ENCODE results near the gene DLGAP1.
"Not testable (repeated sequence)": the region's sequence is repeated elsewhere in the genome, so short reads cannot be mapped to it uniquely, and the experiment has no call there.

Gene DLGAP1

GRCh38 chr18:3720159-3720558 lies 734.9 kb downstream of the DLGAP1 start:
- DNase-seq (ENCODE audit: low spot score), result no peak

DNA sequence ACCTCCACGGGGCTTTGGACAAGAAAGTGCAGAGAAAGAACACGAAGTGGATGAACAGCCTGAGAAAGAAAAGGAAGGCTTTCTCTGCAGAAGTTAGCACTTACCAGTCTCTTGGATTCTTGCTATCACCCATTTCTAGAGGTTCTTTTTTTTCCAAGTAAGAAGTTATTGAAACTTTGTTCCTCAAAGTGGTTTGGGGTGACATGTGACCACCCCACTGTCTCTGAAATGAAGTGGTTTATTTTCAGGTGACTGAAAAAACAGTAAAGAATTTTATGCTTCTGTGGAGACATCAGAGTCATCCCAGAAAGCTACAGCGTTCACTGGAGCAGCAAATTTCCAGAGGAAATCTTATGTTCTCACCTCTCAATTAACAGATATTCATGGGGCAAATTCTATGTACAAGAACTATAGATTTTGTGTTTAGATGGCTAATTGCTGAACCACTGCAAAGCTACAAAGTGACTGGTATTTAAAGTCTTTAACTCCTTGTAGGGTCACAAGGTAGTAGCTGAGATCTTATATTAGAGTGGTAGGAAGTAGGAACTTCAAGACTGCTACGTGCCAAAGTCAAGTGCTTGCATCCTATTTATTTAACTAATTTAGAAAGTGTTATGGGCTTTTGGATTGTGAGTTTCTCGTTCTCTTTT lies 737.6 kb downstream of the DLGAP1 start:
- no peak for DNase-seq (ENCODE audit: low spot score)

DNA sequence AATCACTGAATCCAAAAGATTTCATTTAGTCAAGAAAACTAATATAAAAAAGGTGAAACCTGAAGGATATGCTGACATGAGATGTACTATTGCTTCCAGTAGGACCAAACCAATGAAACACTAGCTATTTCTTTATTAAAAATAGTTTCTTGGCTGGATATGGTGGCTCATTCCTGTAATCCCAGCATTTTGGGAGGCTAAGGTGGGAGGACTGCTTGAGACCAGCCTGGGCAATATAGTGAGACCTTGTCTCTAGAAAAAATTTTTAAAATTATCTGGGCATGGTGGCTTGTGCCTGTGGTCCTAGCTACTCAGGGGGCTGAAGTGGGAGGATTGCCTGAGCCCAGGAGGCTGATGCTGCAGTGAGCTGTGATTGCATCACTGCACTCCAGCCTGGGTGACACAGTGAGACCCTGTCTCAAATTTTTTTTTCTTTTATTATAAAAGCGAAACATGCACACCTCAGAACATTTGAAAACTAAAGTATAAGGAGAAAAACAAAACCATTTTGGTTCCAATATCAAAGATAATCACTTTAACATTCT lies 738.9 kb downstream of the DLGAP1 start:
- DNase-seq (ENCODE audit: low spot score), result no peak

GRCh38 chr18:3715231-3716080 lies 739.7 kb downstream of the DLGAP1 start:
- no peak for DNase-seq (ENCODE audit: low spot score)

DNA sequence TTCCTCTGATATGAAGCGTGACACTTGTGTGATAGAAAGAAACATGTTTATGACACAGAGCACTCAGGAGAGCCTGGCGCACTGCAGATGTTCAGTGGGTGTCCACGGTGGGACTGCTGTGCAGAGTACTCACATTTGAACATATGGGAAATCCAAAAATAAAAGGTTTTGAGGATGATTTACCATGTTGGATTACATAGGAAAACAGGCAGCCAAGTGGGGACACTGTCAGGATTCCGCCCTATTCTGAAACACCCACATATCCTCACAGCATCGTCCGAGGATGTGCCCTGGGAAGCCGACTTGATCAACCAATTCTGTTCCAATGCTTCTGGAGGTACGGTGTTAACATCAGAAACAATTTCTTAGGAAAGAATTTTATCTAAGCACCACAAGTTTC lies 741.4 kb downstream of the DLGAP1 start:
- DNase-seq (ENCODE audit: low spot score), result no peak

DNA sequence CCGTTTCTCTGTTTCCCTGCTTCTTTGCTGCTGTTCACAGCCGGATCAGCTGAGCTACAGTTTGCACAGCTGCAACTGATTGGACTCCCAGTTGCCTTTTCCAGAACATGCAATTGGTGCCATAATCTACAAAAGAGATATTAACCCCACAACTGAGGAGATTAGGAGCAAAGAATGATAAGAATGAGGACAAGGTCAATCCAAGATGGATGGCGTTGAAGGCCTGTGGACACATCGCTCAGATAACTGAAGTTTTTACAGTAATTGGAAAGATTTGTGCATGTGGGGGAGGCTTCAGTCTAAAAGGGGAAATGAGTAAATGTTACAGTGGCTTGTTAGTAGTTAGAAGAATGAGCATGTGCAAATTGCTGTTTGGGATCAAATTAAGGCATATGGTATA lies 741.9 kb downstream of the DLGAP1 start:
- DNase-seq (ENCODE audit: low spot score), result no peak

DNA sequence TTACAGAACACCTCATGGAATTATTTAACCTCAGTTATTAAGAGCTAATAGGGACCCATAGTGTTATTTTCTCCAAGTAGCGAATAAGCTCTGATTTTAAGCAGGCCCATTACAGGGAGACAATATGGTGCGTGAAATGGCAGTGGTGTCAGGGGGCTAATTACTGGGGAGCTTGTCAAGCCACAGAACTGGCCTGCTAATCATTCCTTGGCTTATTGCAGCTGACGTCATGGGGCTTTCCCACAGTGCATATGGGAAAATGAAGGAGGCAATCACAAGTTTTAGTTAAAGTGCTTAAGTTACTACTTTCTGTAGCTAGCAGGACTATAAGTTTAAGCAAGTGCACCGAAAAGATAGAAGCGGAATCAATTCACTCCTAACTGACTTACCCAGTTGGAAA lies 742.6 kb downstream of the DLGAP1 start:
- no peak for DNase-seq (ENCODE audit: low spot score)

- no peak for DNase-seq (ENCODE audit: low spot score)
These were observed 744.3 kb downstream of the DLGAP1 start for GRCh38 chr18:3710712-3711301.

DNA sequence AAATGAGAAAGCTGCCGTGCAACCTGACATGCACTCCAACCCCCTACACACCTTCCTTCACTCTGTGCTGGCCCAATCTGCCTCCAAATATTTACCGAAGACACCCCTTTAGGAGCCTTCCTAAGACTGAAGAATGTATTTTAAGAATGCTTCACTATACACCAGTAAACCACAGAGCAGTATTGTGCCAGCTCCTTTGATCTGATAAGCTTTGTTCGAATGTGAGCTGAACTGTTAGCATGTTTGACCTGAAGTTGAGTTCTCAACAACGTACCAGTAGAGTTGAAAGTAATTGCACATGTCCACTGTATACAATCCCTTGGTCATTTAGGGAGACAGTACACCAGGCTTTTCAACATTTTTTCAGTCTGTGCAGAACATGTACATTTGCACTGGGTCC lies 745.9 kb downstream of the DLGAP1 start:
- DNase-seq (ENCODE audit: low spot score), result no peak

DNA sequence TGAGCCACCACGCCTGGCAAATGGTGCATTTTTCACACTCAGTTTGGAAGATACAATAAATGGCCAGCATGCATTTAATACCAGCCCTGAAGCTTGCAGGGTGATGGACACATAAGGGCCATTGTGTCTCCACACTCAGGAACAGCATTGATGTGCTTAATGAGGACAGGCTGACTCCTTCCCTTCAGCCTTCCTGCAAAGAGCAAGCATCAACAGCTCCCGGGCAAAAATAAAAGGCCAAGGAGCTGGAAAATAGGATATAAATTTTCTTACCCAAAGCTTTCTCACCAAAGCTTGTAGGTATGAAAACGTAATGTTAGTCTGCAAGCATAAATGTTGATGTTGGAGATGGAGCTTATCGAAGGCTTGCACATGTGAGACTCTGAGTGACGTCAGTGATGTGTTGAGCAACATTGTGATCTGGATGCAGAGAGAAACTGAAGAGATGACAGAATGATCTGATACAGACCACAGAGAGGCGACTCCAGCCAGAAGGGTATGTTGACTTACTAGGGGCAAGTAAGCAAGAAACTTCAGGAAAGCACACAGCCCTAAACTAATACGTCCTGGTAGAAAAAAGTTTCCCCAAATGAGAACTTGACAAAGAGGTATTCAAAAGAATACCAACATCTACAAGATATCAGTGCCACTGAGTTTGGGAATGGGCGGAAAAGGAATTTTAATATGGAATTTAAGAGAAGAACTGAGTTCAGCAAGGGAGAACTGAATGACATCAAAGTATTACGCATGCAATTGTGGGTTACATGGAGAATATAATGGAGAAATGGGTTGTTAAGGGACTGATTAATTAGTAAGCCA lies 748.6 kb downstream of the DLGAP1 start:
- DNase-seq (ENCODE audit: low spot score), result no peak

GRCh38 chr18:3704556-3705344 lies 750.4 kb downstream of the DLGAP1 start:
- no peak for DNase-seq (ENCODE audit: low spot score)

DNA sequence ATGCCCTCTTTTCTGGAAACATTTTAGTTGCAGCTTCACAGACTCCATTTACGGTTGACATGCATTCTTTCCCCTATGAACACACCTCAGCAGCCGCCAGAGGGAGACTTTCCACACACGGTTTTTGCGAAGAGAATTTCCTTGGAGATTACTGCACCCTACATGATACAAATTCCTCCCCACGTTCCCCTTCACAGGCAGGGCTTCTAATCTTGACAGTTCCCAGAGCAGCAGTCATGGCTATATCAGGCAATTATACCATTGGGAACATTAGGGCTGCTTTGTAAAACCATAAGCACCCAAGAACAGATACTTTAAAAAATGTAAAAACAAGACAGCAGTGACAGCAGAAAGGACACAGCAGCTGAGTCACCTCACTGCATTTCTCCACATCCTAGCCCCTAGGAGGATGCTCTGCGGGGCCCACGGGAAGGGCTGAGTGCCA lies 751.4 kb downstream of the DLGAP1 start:
- DNase-seq (ENCODE audit: low spot score), result peak; percentile 73

DNA sequence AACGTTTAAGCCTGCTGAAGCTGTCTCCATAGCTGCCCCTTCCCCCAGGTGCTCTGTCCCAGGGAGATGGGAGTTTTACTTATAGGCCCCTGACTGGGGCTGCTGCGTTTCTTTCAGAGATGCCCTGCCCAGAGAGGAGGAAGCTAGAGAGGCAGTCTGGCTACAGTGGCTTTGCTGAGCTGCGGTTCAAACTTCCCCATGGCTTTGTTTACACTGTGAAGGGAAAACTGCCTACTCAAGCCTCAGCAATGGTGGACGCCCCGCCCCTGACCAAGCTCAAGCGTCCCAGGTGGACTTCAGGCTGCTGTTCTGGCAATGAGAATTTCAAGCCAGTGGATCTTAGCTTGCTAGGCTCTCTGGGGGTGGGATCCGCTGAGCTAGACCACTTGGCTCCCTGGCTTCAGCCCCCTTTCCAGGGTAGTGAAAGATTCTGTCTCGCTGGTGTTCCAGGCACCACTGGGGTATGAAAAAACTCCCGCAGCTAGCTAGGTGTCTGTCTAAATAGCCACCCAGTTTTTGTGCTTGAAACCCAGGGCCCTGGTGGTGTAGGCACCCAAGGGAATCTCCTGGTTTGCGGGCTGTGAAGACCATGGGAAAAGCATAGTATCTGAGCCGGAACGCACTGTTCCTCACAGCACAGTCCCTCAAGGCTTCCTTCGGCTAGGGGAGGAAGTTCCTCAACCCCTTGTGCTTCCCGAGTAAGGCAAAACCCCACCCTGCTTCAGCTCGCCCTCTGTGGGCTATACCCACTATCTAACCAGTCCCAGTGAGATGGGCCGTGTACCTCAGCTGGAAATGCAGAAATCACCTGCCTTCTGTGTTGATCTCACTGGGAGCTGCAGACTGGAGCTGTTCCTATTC lies 755.2 kb downstream of the DLGAP1 start:
- not testable (repeated sequence) for DNase-seq (ENCODE audit: low spot score)

DNA sequence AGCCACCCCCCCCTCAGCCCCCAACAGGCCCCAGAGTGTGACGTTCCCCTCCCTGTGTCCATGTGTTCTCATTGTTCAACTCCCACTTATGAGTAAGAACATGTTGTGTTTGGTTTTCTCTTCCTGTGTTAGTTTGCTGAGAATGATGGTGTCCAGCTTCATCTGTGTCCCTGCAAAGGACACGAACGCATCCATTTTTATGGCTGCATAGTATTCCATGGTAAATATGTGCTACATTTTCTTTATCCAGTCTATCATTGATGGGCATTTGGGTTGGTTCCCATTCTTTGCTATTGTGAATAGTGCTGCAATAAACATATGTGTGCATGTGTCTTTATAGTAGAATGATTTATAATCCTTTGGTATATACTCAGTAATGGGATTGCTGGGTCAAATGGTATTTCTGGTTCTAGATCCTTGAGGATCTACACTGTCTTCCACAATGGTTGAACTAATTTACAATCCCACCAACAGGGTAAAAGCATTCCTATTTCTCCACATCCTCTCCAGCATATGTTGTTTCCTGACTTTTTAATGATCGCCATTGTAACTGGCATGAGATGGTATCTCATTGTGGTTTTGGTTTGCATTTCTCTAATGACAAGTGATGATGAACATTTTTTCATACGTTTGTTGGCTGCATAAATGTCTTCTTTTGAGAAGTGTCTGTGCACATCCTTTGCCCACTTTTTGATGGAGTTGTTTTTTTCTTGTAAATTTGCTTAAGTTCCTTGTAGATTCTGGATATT lies 760.9 kb downstream of the DLGAP1 start:
- DNase-seq (ENCODE audit: low spot score), result not testable (repeated sequence)

DNA sequence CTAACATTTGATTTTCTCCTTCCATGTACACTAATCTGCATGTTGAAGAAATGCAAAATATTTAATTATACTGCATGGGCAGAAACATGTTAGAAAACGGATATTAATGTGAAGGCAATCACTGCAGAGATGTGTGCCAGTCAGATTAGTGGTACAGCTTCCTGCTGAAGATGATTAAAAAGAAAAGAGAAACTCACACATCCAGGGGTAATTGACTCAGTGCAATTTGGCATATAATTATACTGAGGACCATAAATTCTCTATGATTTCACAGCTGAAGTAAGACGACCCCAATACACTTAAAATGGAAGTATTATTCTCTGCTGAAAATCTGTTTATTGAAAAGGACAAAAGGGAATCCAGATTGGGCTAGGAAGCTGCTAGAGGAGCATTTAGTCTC lies 761.7 kb downstream of the DLGAP1 start:
- no peak for DNase-seq (ENCODE audit: low spot score)

DNA sequence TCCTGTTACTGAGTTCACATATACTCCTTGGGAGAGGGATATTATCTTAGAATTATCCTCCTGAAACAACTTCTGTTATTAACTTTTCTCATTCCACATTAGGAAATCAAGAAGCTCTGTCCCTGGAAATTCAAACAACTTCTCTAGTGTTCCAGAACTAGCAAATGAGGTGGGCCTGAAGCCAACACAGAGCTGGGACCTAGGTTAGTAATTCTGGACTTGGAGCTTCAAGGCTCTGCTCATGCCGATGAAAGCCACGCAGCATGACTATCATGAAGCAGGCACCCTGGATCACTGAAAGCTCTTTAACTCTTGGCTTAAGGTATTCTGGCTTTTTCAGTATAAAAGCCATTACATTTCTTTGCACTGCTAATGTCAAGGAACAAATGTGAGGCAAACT lies 762.4 kb downstream of the DLGAP1 start:
- no peak for DNase-seq (ENCODE audit: low spot score)

GRCh38 chr18:3692113-3692621 lies 762.9 kb downstream of the DLGAP1 start:
- no peak for DNase-seq (ENCODE audit: low spot score)

- DNase-seq (ENCODE audit: low spot score), result no peak
These were observed 763.4 kb downstream of the DLGAP1 start for GRCh38 chr18:3691705-3692104.

GRCh38 chr18:3690764-3691066 lies 764.4 kb downstream of the DLGAP1 start:
- DNase-seq (ENCODE audit: low spot score), result no peak

Measured in AG08395 (cell line).